IPS-NIHi11 (cell line): ENCODE measurements around the gene LYZL2.
"Not testable (repeated sequence)": the region's sequence is repeated elsewhere in the genome, so short reads cannot be mapped to it uniquely, and the experiment has no call there.

ENCODE experiments used
- DNase-seq: peaks from one replicate; pipeline ENCODE4 v3.0.0; 2012; ENCODE audit warnings: mixed read lengths, low spot score

Gene LYZL2

DNA sequence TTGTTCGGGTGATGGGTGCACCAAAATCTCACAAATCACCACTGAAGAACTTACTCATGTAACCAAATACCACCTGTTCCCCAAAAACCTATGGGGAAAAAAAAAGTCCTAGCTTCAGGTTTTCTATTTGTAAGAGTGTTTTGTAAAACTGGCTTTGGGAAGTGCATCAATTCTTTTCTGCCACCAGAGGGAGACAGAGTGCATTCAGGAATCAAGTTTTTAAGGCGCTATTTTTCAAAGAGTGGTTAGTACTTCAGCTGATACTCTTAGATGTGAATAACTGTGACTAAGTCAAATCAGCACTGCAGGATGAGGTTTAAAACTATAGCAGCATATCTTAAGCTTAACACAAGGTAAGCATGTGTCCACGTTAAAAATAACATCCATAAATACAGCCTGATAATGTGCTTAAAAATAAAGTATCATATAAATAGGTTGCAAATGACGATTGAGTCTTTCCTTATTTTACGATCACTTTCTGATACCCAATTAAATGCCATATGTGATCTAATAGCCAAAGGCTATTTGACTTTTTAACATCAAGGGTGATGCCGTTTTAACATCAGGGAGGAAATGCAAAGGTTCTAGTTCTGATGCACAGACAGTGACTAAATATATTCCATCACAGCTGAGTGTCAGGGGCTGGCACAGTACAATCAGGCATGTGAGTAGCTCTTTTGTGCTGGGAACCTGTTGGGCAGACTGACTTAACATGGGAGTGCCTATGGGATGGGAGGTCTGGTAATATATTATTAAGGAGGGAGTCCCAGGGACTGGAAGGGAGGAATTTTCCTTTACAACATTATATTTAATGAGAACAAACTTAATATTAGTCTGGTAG, 10.6 kb upstream of the LYZL2 start:
- DNase-seq, result peak; percentile 56

- no peak for DNase-seq
Measured at GRCh38 chr10:30637881-30638467, 8.4 kb upstream of the LYZL2 start.

DNA sequence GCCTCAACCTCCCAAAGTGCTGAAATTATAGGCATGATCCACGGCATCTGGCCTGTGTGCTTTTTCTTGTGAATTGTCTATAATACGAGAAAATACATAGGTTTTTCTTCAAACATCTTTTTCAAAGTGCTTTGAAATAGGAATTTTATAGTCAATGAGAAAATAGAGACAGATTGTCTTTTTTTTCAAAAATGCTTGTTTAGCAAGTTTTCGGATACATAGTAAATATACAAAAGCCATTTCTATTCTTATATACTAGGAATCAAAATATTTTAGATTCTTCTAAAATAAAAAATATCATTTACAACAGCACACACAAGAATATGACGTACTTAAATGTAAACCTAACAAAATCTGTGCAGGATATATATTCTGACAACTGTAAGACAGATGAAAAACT, 1.6 kb upstream of the LYZL2 start:
- DNase-seq, result no peak

DNA sequence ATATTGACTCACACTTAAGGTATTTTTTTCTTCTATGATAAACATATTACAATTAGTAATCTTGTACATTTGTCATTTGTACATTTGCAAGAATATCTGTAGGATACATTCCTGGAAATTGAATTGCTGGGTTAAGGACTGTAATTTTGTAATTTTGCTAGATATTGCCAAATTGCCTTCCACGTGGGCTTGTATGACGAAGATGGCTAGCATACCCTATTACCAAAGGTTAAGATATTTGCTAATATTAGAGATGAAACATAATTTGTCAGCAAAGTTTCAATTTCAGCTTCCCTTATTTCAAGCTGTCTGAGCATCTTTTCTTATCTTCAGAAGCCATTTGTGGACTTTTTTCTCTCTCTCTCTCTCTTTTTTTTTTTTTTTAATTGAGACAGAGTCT, 1.0 kb upstream of the LYZL2 start:
- DNase-seq, result no peak

DNA sequence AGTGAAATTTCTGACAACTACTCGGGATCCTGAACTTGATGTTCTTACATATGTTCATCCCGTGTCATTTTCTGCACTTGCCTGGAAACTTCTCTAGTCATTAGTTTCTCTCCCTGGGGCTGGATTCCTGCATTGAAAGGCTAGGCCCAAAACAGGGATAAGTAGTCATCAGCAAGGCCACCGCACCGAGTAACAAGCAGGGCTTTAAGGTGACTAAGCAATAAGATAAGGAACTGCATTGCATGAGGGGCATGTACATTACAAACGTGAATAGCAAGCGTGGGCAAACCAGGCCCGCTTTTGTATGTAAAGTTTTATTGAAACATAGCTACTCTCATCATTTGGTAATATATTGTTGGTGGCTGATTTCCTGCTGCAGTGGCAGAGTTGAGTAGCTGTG, 977 bp downstream of the LYZL2 start:
- not testable (repeated sequence) for DNase-seq

GRCh38 chr10:30626837-30627236, 2.7 kb downstream of the LYZL2 start:
- not testable (repeated sequence) for DNase-seq

DNA sequence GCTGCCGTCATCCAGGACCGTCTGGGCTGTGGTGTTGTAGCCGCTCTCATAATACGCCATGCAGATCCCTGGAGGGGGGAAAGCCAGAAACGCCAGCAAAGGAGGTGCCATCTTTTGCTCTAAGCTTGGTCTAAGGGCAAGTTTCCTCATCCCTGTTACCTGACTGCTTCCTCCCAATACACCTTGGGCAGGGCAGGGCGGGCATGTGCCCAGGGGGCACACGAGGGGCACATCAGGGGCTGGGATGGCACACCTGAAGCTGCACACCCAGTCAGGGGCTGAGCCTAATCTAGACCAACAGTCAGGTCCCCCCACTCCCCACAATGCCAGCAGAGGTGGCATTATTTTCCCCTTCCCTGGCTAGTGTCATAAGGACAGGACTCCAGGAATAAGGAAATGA, 3.4 kb downstream of the LYZL2 start:
- DNase-seq, result not testable (repeated sequence)

- DNase-seq, result no peak
Measured at GRCh38 chr10:30625080-30625479, 4.5 kb downstream of the LYZL2 start.

DNA sequence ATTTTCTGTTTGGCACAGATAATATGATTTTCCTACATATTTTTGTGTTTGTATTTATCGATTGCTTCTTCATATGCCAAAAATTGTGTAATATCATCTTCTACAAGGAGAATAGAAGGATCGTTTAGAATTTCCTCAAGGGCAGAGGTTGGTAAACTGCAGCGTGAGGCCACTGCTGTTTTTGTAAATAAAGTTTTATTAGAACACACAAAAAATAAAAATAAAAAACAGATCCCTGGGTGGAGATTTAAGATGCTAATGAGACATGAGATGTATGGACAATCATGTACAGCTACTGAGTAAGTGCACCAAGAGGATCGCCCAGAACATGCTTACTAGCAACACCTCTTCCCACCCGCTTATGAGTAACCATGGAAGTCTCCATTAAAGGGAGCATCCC, 9.6 kb downstream of the LYZL2 start:
- no peak for DNase-seq

DNA sequence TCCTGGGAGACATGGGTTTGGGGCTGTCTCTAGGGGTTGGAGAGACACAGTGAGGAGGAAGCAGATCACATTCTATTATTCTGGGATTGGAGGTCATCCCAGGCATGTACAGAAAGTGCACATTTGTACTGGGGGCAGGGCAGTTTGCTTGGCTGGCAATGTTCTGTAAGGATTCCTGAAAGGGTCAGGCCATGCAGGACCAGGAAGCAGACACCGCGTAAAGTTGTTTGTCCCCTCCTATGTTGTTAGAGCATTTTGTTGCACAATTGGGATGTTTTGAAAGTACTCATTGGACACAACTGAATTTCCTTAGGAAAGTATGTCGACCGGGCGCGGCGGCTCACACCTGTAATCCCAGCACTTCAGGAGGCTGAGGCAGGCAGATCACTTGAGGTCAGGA, 12.5 kb downstream of the LYZL2 start:
- DNase-seq, result no peak

- DNase-seq, result not testable (repeated sequence)
Measured at GRCh38 chr10:30611041-30611440, 18.5 kb downstream of the LYZL2 start.

DNA sequence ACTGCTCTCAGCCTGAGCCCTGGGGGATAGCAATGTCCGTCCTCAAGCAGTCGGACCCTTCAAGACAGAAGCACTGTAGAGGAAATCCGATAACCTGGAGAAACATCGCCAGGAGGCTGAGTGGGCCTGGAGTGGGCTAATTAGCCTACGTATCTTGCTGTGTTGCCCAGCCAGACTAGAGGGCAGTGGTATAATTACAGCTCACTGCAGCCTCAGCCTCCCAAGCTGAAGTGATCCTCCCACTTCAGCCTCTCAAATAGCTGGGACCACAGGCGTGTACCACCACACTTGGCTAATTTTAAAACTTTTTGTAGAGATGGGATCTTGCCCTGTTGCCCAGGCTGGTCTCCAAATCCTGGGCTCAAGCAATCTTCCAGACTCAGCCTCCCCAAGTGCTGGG, 21.7 kb downstream of the LYZL2 start:
- DNase-seq, result no peak

DNA sequence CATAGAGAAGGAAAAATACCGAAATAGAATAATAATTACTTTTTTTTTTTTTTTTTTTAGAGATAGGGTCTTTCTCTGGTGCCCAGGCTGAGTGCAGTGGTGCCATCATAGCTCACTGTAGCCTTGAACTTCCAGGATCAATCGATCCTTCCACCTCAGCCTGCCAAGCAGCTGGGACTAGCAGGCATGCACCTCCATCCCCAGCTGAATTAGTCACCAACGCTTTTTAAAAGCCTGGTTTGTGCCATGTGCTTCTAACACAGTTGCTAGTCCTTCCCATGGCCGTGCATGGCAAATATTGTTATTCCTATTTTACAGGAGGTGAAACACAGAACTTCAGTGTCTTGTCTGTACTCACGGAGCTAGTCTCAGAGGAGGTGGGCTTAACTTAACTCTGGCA, 23.2 kb downstream of the LYZL2 start:
- DNase-seq, result no peak

DNA sequence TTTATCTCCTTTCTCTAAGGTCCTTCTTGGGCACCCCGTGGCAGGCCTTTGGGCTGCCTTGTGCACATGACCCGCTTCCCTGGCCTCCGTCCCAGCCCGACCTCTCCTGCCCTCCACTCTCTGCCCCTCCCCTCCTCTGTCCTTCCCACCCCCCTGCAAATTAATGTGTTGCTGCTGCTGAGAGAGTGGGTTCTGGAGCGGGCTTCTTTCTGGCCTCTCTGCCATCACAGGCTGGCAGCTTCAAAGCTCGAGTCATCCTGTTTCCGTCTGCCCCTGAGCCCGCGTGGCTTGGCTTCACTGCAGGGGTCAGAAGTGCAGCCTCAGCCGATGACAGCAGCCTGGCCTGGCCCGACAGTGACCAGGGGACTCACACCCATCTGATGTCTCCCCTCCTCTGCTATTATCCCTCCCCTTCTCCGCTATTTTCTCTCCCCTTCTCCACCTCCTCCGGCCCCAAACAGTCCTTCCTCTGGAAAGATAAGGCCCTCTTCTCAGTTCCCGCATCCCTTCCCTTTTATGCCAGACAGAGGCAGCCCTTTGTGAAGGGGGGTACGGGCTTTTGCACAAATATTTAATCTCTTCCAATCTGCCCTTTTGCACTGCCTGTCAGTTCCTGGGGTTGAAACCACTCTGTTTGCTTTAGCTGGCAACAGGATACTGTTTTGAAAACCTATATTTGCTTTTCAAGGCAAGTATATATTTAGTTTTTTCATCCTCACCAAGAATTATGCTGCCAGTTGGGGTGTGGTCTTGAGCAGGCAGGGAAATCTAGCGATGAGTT, 24.0 kb downstream of the LYZL2 start:
- not testable (repeated sequence) for DNase-seq

DNA sequence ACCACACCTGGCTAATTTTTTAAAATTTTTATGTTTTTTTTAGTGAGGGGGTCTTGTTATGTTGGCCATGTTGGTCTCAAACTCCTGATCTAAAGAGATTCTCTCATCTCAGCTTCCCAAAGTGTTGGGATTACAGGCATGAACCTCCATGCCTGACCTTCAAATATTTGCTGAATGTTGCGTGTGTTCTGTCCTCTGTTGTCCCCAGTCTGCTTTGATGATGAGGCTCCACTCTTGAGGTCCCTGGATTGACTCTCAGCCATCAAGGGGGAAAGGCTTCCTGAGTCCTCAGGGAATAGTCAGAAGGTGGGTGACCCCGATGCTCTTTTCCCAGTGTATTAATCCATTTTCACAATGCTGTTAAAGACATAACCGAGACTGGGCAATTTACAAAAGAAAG, 26.0 kb downstream of the LYZL2 start:
- no peak for DNase-seq

DNA sequence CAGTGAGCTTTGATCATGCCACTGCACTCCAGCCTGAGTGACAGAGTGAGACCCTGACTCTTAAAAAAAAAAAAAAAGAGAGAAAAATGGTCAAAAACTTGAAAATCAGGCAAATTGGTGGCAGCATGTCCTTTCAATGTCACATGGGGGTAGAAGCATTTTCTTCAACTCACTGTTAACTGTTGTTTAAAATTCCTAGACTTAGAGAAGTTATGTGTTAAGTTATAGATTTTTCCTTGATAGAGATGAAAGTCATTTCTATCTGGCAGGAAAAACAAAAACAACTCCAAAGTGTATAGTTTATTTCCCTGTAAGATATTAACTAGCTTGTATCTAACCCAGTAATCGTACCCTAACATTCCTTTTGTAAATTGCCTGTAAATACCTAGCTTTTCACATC, 26.8 kb downstream of the LYZL2 start:
- no peak for DNase-seq

DNA sequence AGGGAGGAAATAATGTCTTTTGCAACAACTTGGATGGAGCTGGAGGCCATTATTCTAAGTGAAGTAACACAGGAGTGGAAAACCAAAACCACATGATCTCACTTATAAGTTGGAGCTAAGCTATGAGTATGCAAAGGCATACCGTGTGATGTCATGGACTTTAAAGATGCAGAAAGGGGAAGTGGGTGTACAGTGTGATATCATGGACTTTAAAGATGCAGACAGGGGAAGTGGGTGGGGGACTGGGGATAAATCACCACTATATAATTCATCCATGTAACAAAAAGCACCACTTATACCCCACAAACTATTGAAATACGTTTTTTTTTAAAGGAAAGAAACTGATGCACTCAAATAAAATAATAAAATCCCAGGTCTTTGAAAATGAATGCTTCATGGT, 29.5 kb downstream of the LYZL2 start:
- DNase-seq, result no peak

GRCh38 chr10:30598105-30598776, 31.3 kb downstream of the LYZL2 start:
- DNase-seq, result no peak

GRCh38 chr10:30597433-30597824, 32.1 kb downstream of the LYZL2 start:
- DNase-seq, result not testable (repeated sequence)

- peak; percentile 38 for DNase-seq
Measured at GRCh38 chr10:30596493-30597432, 32.8 kb downstream of the LYZL2 start.

GRCh38 chr10:30596013-30596412, 33.5 kb downstream of the LYZL2 start:
- no peak for DNase-seq
